HepG2 (cell line): ENCODE measurements around the gene RPLP2.

Experiments
- ATF2 ChIP-seq: sonication (generic); formaldehyde crosslinking; IDR thresholded peaks from 2 replicates; pipeline ENCODE4 v1.4.0; 2020; ENCODE audit warnings: missing genetic modification reagents
- CEBPB ChIP-seq: IDR thresholded peaks from 2 replicates; pipeline ENCODE4 v1.6.1; 2011; ENCODE audit warnings: low read depth, low read length, improper control_type of control experiment, borderline replicate concordance
- EZH2 ChIP-seq: conservative IDR thresholded peaks from 2 replicates; pipeline ENCODE4 v1.6.1; 2012; ENCODE audit warnings: mild to moderate bottlenecking, low read depth, low read length, moderate library complexity
- MEF2D ChIP-seq: sonication (generic); formaldehyde crosslinking; IDR thresholded peaks from 2 replicates; pipeline ENCODE4 v1.5.1; 2020; ENCODE audit warnings: mild to moderate bottlenecking, missing genetic modification reagents
- NR2C2 ChIP-seq: sonication (generic); formaldehyde crosslinking; IDR thresholded peaks from 2 replicates; pipeline ENCODE4 v1.4.0; 2020; ENCODE audit warnings: missing genetic modification reagents, mild to moderate bottlenecking, moderate library complexity, borderline replicate concordance
- USF2 ChIP-seq, 2 experiments: sonication (generic) in 1 of 2; formaldehyde crosslinking in 1 of 2; IDR thresholded peaks; 2 replicates each; pipeline versions ENCODE4 v1.5.1 to v1.6.1; 2011 to 2020; ENCODE audit warnings: borderline replicate concordance in 1 of 2, low read depth in 1 of 2, low read length in 1 of 2, mild to moderate bottlenecking in 1 of 2, missing genetic modification reagents in 1 of 2, moderate library complexity in 1 of 2
- YY1 ChIP-seq: IDR thresholded peaks from 2 replicates; pipeline ENCODE4 v1.6.1; 2011; ENCODE audit warnings: low read length, low read depth, moderate library complexity, mild to moderate bottlenecking; ENCODE audit not compliant: insufficient read depth, insufficient replicate concordance
- ZNF232 ChIP-seq: sonication (generic); formaldehyde crosslinking; IDR thresholded peaks from 2 replicates; pipeline ENCODE4 v1.4.0; 2020; ENCODE audit warnings: missing genetic modification reagents, borderline replicate concordance
- ZNF768 ChIP-seq: sonication (generic); formaldehyde crosslinking; IDR thresholded peaks from 2 replicates; pipeline ENCODE4 v1.4.0; 2020; ENCODE audit warnings: missing genetic modification reagents
- TF ChIP-seq, protein P1 (sequence below): sonication (generic); formaldehyde crosslinking; IDR thresholded peaks from 2 replicates; pipeline ENCODE4 v1.4.0; 2020; ENCODE audit warnings: missing genetic modification reagents, borderline replicate concordance
- TF ChIP-seq, protein P2 (sequence below): sonication (generic); formaldehyde crosslinking; IDR thresholded peaks from 2 replicates; pipeline ENCODE4 v1.5.0; 2020; ENCODE audit warnings: mild to moderate bottlenecking, missing genetic modification reagents, moderate library complexity

GRCh38 chr11:818396-819128, 8.8 kb downstream of the RPLP2 start, which contains the start of gene PNPLA2:
- TF ChIP-seq, protein P1, sequence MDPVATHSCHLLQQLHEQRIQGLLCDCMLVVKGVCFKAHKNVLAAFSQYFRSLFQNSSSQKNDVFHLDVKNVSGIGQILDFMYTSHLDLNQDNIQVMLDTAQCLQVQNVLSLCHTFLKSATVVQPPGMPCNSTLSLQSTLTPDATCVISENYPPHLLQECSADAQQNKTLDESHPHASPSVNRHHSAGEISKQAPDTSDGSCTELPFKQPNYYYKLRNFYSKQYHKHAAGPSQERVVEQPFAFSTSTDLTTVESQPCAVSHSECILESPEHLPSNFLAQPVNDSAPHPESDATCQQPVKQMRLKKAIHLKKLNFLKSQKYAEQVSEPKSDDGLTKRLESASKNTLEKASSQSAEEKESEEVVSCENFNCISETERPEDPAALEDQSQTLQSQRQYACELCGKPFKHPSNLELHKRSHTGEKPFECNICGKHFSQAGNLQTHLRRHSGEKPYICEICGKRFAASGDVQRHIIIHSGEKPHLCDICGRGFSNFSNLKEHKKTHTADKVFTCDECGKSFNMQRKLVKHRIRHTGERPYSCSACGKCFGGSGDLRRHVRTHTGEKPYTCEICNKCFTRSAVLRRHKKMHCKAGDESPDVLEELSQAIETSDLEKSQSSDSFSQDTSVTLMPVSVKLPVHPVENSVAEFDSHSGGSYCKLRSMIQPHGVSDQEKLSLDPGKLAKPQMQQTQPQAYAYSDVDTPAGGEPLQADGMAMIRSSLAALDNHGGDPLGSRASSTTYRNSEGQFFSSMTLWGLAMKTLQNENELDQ (CRISPR knock-in tag), result no peak
- TF ChIP-seq MEF2D (CRISPR knock-in tag) (no peak), NR2C2 (CRISPR knock-in tag) (no peak), USF2 (IDR thresholded peaks at IDR 0.05; ENCODE audit: low read depth, low read length) (no peak), USF2 (CRISPR knock-in tag; IDR thresholded peaks at IDR 0.05; ENCODE audit: borderline replicate concordance) (no peak), ZNF232 (no peak), ATF2 (CRISPR knock-in tag) (peak; percentile 94), EZH2 (no peak), CEBPB (peak; percentile 84), ZNF768 (CRISPR knock-in tag) (no peak), YY1 (no peak)
- TF ChIP-seq, protein P2, sequence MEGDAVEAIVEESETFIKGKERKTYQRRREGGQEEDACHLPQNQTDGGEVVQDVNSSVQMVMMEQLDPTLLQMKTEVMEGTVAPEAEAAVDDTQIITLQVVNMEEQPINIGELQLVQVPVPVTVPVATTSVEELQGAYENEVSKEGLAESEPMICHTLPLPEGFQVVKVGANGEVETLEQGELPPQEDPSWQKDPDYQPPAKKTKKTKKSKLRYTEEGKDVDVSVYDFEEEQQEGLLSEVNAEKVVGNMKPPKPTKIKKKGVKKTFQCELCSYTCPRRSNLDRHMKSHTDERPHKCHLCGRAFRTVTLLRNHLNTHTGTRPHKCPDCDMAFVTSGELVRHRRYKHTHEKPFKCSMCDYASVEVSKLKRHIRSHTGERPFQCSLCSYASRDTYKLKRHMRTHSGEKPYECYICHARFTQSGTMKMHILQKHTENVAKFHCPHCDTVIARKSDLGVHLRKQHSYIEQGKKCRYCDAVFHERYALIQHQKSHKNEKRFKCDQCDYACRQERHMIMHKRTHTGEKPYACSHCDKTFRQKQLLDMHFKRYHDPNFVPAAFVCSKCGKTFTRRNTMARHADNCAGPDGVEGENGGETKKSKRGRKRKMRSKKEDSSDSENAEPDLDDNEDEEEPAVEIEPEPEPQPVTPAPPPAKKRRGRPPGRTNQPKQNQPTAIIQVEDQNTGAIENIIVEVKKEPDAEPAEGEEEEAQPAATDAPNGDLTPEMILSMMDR (CRISPR knock-in tag), result no peak
